Cardiac fibroblast (primary cell): ENCODE results near the gene SHC3.
A peak's percentile ranks its signal among the peaks of the same experiment; 100 is the strongest.

ENCODE experiments used
- DNase-seq, 2 donors: peaks; one replicate each; pipeline versions ENCODE4 v3.0.0 to v3.0.0-alpha.2; 2010; ENCODE audit warnings: low read depth in 2 of 2
- H3K4me3 ChIP-seq, 2 donors: replicated peaks in 1 of 2; 1 replicate in 1 of 2; 2 replicates in 1 of 2; pipeline ENCODE4 v1.5.1; 2011; ENCODE audit warnings: low read depth in 2 of 2, low read length in 2 of 2, mild to moderate bottlenecking in 2 of 2, moderate library complexity in 1 of 2
- CTCF ChIP-seq: IDR thresholded peaks from one replicate; pipeline ENCODE4 v1.5.1; 2011; ENCODE audit warnings: low read depth, mild to moderate bottlenecking, low read length, inconsistent platforms

SHC3 gene

GRCh38 chr9:89107406-89107805 is 71.2 kb downstream of the SHC3 start:
- no peak for DNase-seq

GRCh38 chr9:89106224-89106851 is 72.3 kb downstream of the SHC3 start:
- DNase-seq = no peak
- TF ChIP-seq CTCF = no peak

More at GRCh38 chr9:89107406-89107805, 71.2 kb downstream of the SHC3 start:
- no peak for TF ChIP-seq CTCF
- no peak overlapping the region for H3K4me3 ChIP-seq

GRCh38 chr9:89104821-89105220 is 73.8 kb downstream of the SHC3 start:
- no peak for TF ChIP-seq CTCF
- DNase-seq = no peak
- no peak overlapping the region for H3K4me3 ChIP-seq

More at GRCh38 chr9:89106224-89106851, 72.3 kb downstream of the SHC3 start:
- H3K4me3 ChIP-seq = no peak overlapping the region

GRCh38 chr9:89097219-89097618 is 81.4 kb downstream of the SHC3 start:
- no peak for DNase-seq
- no peak overlapping the region for H3K4me3 ChIP-seq
- TF ChIP-seq CTCF = no peak

GRCh38 chr9:89096807-89097206 is 81.8 kb downstream of the SHC3 start:
- no peak for TF ChIP-seq CTCF

GRCh38 chr9:89095761-89096528 is 82.7 kb downstream of the SHC3 start:
- H3K4me3 ChIP-seq = no peak overlapping the region
- TF ChIP-seq CTCF = no peak
- DNase-seq = peak in 1 of 2 donors; percentile 3

More at GRCh38 chr9:89096807-89097206, 81.8 kb downstream of the SHC3 start:
- DNase-seq = no peak
- no peak overlapping the region for H3K4me3 ChIP-seq
